Parathyroid adenoma (tissue), 2 donors: Measurements from ENCODE around the gene DNAH11.

Experiments used
- H2AFZ ChIP-seq: fragments of 300-600 bp; sonication (generic); one replicate; pipeline ENCODE4 v1.7.0; 2017; ENCODE audit warnings: antibody characterized with exemption, mild to moderate bottlenecking
- H3K27ac ChIP-seq: fragments of 300-600 bp; sonication (generic); one replicate; pipeline ENCODE4 v1.7.0; 2017
- H3K27me3 ChIP-seq: fragments of 300-600 bp; sonication (generic); one replicate; pipeline ENCODE4 v1.7.0; 2017; ENCODE audit warnings: low read length; ENCODE audit not compliant: control insufficient read depth, insufficient read depth
- H3K36me3 ChIP-seq: fragments of 300-600 bp; sonication (generic); one replicate; pipeline ENCODE4 v1.7.0; 2017; ENCODE audit warnings: low read length; ENCODE audit not compliant: control insufficient read depth, insufficient read depth
- H3K4me1 ChIP-seq: fragments of 300-600 bp; sonication (generic); one replicate; pipeline ENCODE4 v1.7.0; 2017; ENCODE audit warnings: control low read depth
- H3K4me2 ChIP-seq: fragments of 300-600 bp; sonication (generic); one replicate; pipeline ENCODE4 v1.7.0; 2017; ENCODE audit warnings: low read length
- H3K4me3 ChIP-seq: fragments of 300-600 bp; sonication (generic); one replicate; pipeline ENCODE4 v1.7.0; 2017; ENCODE audit warnings: low read depth, low read length
- H3K79me2 ChIP-seq: fragments of 300-600 bp; sonication (generic); one replicate; pipeline ENCODE4 v1.7.0; 2017; ENCODE audit warnings: control low read depth
- H3K9ac ChIP-seq: fragments of 300-600 bp; sonication (generic); one replicate; pipeline ENCODE4 v1.7.0; 2017; ENCODE audit warnings: mild to moderate bottlenecking
- H3K9me3 ChIP-seq: fragments of 300-600 bp; sonication (generic); one replicate; pipeline ENCODE4 v1.7.0; 2017; ENCODE audit warnings: low read length; ENCODE audit not compliant: control insufficient read depth
- TF ChIP-seq, protein P1 (sequence below): fragments of 300-600 bp; sonication (generic); IDR thresholded peaks from one replicate; pipeline ENCODE4 v1.7.0; 2017; ENCODE audit warnings: antibody characterized with exemption, mild to moderate bottlenecking
- donor health status: primary hyperparathyroidism.

The DNAH11 gene

DNA sequence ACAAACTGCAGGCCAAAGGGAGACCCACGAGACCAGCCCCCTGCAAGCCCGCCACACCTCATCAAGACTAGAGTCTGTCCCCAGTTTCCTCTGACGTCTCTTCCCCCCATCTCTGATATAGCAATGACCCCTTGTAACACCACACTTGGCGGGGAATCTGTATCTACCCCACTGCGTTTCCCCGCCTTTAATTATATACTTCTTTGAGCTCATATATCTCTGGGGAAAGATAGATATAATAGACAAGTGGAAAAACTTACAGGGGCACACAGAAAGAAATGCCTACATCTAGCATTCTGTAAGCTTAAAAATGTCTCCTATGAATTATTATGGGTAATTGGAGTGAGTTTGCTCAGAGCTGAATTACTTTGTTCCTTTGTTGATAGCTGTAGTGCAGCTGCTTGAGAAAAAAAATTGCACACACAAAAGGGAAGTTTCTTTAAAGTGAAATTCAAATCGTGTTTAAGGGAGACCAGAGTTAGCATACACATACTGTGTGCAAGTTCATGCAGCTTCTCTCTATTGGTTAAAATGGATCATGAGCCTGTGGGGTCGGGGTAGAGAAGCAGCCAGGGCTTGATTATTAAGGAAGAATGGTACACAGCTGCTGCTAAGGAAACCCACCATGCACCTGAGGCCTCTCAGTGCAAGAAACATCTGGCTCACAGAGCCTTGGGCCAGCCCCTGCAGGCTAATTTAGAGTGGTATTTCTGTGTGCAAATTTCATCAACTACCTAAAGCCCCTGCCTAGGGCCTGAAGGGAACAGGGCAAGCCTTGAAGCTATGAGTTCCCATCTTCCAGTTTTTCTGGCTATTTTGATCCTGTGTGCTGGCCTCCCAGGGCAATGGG is 370.3 kb downstream of the DNAH11 start:
- TF ChIP-seq, protein P1, sequence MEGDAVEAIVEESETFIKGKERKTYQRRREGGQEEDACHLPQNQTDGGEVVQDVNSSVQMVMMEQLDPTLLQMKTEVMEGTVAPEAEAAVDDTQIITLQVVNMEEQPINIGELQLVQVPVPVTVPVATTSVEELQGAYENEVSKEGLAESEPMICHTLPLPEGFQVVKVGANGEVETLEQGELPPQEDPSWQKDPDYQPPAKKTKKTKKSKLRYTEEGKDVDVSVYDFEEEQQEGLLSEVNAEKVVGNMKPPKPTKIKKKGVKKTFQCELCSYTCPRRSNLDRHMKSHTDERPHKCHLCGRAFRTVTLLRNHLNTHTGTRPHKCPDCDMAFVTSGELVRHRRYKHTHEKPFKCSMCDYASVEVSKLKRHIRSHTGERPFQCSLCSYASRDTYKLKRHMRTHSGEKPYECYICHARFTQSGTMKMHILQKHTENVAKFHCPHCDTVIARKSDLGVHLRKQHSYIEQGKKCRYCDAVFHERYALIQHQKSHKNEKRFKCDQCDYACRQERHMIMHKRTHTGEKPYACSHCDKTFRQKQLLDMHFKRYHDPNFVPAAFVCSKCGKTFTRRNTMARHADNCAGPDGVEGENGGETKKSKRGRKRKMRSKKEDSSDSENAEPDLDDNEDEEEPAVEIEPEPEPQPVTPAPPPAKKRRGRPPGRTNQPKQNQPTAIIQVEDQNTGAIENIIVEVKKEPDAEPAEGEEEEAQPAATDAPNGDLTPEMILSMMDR = no peak
- peaks cover 21% of the 10 kb centered on the region for H3K4me1 ChIP-seq

DNA sequence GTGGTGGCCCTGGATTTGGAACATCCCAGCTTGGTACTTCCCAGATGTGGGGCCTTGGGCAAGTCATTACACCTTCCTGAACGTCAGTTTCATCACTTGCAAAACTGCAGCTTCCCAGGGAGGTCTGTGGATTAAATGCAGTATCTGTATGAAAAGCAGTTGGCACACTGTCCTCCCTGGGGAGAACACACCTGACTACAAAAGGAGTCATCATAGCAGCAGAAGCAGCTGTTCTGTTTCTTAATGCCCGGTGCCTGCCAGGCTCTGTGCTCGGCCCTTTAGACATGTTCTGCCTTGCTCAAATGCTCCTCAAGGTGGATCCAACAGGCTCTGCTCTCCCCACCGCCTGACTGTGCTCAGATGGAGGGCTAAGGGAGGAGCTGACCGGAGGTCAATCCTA is 371.8 kb downstream of the DNAH11 start:
- TF ChIP-seq, protein P1 = no peak
- Histone ChIP-seq H3K27me3 (no peaks in the 10 kb centered on the region), H3K27ac (no peak overlapping the region), H3K79me2 (no peaks in the 10 kb centered on the region), H3K4me1 (peaks cover 13% of the 10 kb centered on the region), H3K36me3 (peaks cover 2% of the 10 kb centered on the region), H2AFZ (no peak overlapping the region), H3K9me3 (peaks cover 1% of the 10 kb centered on the region), H3K9ac (no peak overlapping the region), H3K4me3 (no peak overlapping the region), H3K4me2 (no peak overlapping the region)

More for the DNA sequence above, 370.3 kb downstream of the DNAH11 start:
- H3K27ac ChIP-seq = no peak overlapping the region
- no peak overlapping the region for H2AFZ ChIP-seq
- H3K36me3 ChIP-seq = no peaks in the 10 kb centered on the region
- no peak overlapping the region for H3K4me2 ChIP-seq
- H3K4me3 ChIP-seq = no peak overlapping the region
- no peaks in the 10 kb centered on the region for H3K9me3 ChIP-seq
- H3K79me2 ChIP-seq = no peaks in the 10 kb centered on the region
- no peaks in the 10 kb centered on the region for H3K27me3 ChIP-seq
- H3K9ac ChIP-seq = no peak overlapping the region

DNA sequence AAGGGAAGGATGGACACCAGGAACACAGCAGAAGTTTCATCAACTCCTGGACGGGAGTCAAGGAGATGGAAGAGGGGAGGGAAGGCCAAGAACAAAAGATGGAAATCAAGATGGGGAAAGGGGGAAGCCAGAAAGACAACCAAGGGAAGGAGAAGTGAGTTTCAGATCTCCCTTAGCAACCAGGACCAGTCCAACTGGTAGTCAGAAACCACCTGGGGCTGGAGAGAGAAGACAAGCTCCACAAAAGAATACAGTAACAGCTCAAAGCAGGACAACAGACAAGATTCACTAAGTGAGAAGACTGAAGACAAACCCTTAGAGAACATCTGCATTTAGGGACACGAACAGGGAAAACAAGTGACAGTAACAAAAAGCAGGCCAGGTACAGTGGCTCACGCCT is 372.3 kb downstream of the DNAH11 start:
- H3K27me3 ChIP-seq = no peaks in the 10 kb centered on the region
- no peak overlapping the region for H3K27ac ChIP-seq
- TF ChIP-seq, protein P1 = no peak
- H3K79me2 ChIP-seq = no peaks in the 10 kb centered on the region
- peaks cover 2% of the 10 kb centered on the region for H3K36me3 ChIP-seq
- peaks cover 13% of the 10 kb centered on the region for H3K4me1 ChIP-seq
- no peak overlapping the region for H2AFZ ChIP-seq
- H3K9me3 ChIP-seq = peaks cover 5% of the 10 kb centered on the region
- H3K4me3 ChIP-seq = no peak overlapping the region
- H3K9ac ChIP-seq = no peak overlapping the region
- no peak overlapping the region for H3K4me2 ChIP-seq

DNA sequence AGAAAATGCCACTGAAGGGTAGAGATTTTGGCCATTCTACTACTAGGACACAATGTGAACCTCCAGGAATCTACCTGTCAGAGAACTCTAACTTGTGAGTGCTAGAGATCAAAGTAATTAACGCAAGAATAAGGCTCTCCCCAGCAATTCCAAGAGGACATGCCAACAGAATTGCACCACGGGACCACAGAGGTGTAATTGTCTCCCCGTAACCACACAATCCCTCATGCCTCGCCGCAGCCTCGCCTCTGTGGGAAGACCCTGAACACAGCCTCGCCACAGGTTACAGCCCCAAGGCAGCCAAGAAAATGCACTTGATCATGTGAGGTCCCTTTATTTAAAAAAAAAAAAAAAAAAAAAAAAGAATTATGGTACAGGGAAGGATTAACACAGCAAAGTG is 373.3 kb downstream of the DNAH11 start:
- peaks cover 2% of the 10 kb centered on the region for H3K36me3 ChIP-seq
- no peak overlapping the region for H3K9ac ChIP-seq
- no peak overlapping the region for H3K27ac ChIP-seq
- no peak overlapping the region for H3K4me2 ChIP-seq
- no peaks in the 10 kb centered on the region for H3K79me2 ChIP-seq
- H3K4me3 ChIP-seq = no peak overlapping the region
- TF ChIP-seq, protein P1 = no peak
- H3K4me1 ChIP-seq = peaks cover 13% of the 10 kb centered on the region
- no peak overlapping the region for H2AFZ ChIP-seq
- peaks cover 5% of the 10 kb centered on the region for H3K9me3 ChIP-seq
- H3K27me3 ChIP-seq = no peaks in the 10 kb centered on the region

DNA sequence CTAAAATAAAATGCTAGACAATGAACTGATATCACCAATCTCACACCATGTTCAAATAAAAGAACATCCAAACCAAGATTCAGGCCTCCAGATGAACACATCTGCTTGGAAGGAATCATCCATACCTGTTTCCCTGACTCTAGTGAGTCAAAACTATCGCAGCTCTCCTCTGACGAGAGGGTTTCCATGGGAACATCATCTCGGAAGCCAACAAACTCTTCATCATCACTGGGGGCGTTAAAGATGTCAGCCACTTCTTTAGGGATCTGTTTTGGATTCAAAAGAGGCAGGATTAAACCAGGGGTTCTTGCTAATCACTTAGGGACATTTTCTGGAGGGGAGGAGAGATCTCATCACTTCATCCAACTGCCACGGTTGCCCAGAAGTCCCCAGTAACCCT is 373.8 kb downstream of the DNAH11 start:
- Histone ChIP-seq H3K27ac (no peak overlapping the region), H3K4me1 (peaks cover 13% of the 10 kb centered on the region), H3K27me3 (no peaks in the 10 kb centered on the region), H3K36me3 (peaks cover 2% of the 10 kb centered on the region), H3K4me2 (no peak overlapping the region), H3K79me2 (no peaks in the 10 kb centered on the region), H3K4me3 (no peak overlapping the region), H3K9ac (no peak overlapping the region), H2AFZ (no peak overlapping the region), H3K9me3 (peaks cover 5% of the 10 kb centered on the region)
- TF ChIP-seq, protein P1 = no peak
